ENCODE measurements around the gene CYSTM1.

DNA sequence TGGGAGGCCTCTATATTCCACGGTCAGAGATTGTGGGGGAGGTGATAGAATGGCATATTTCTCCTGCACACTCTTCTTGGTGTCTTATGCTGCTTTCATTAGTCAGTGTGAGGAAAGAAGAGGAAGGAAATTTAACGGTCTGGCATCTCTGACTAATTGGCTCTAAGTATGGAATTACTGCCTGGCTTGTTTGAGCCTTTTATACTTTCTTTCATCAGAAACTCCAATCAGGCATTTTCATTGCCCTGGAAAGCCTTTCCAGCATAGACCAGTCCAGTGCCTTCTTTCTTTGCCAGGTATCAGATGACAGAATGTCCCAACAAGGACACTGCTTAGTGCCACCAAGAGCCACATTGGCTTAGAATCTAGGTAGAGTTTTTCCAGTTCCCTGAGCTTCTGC lies 30.2 kb downstream of the CYSTM1 start:
- TF ChIP-seq, protein P1, sequence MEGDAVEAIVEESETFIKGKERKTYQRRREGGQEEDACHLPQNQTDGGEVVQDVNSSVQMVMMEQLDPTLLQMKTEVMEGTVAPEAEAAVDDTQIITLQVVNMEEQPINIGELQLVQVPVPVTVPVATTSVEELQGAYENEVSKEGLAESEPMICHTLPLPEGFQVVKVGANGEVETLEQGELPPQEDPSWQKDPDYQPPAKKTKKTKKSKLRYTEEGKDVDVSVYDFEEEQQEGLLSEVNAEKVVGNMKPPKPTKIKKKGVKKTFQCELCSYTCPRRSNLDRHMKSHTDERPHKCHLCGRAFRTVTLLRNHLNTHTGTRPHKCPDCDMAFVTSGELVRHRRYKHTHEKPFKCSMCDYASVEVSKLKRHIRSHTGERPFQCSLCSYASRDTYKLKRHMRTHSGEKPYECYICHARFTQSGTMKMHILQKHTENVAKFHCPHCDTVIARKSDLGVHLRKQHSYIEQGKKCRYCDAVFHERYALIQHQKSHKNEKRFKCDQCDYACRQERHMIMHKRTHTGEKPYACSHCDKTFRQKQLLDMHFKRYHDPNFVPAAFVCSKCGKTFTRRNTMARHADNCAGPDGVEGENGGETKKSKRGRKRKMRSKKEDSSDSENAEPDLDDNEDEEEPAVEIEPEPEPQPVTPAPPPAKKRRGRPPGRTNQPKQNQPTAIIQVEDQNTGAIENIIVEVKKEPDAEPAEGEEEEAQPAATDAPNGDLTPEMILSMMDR (IDR thresholded peaks at IDR 0.05; ENCODE audit: low read length) = no peak
- TF ChIP-seq EZH2 (IDR thresholded peaks at IDR 0.05; ENCODE audit: borderline replicate concordance, low read length) = no peak

All from OCI-LY1 (cell line).